ENCODE measurements around the gene AQR.
"Not testable (repeated sequence)": the region's sequence is repeated elsewhere in the genome, so short reads cannot be mapped to it uniquely, and the experiment has no call there.

The AQR gene

GRCh38 chr15:34821831-34822230 lies 147.7 kb downstream of the AQR start:
- Mint-ChIP-seq H3K27ac (no peak overlapping the region), H3K9me3 (no peaks in the 10 kb centered on the region), H3K27me3 (peaks cover 51% of the 10 kb centered on the region), H3K4me1 (peaks cover 8% of the 10 kb centered on the region), H3K4me3 (no peak overlapping the region)
- no peak for DNase-seq
- no peak for ATAC-seq

GRCh38 chr15:34820110-34820509 lies 149.4 kb downstream of the AQR start:
- Mint-ChIP-seq H3K4me3 (no peak overlapping the region), H3K27ac (no peak overlapping the region), H3K4me1 (no peaks in the 10 kb centered on the region), H3K9me3 (no peaks in the 10 kb centered on the region), H3K27me3 (peaks cover 44% of the 10 kb centered on the region)
- ATAC-seq (no peak), DNase-seq (no peak)

- DNase-seq (no peak), ATAC-seq (no peak)
- no peak overlapping the region for H3K27ac Mint-ChIP-seq
- peaks cover 46% of the 10 kb centered on the region for H3K27me3 Mint-ChIP-seq
- H3K9me3 Mint-ChIP-seq, result no peaks in the 10 kb centered on the region
- H3K4me3 Mint-ChIP-seq, result no peak overlapping the region
- H3K4me1 Mint-ChIP-seq, result no peaks in the 10 kb centered on the region
Measured at GRCh38 chr15:34818526-34818925, 151.0 kb downstream of the AQR start.

- Mint-ChIP-seq H3K9me3 (no peaks in the 10 kb centered on the region), H3K27me3 (peaks cover 50% of the 10 kb centered on the region), H3K27ac (no peak overlapping the region), H3K4me3 (no peak overlapping the region), H3K4me1 (no peaks in the 10 kb centered on the region)
- ATAC-seq (no peak), DNase-seq (no peak)
Measured at GRCh38 chr15:34815836-34816235, 153.7 kb downstream of the AQR start.

- H3K4me1 Mint-ChIP-seq, result no peaks in the 10 kb centered on the region
- peaks cover 55% of the 10 kb centered on the region for H3K27me3 Mint-ChIP-seq
- no peaks in the 10 kb centered on the region for H3K9me3 Mint-ChIP-seq
- no peak for DNase-seq
- H3K4me3 Mint-ChIP-seq, result no peak overlapping the region
- H3K27ac Mint-ChIP-seq, result no peak overlapping the region
- ATAC-seq, result no peak
Measured at GRCh38 chr15:34813446-34814190, 155.9 kb downstream of the AQR start.

- H3K27me3 Mint-ChIP-seq, result peaks cover 57% of the 10 kb centered on the region
- not testable (repeated sequence) for H3K9me3 Mint-ChIP-seq, DNase-seq, ATAC-seq, H3K4me1 Mint-ChIP-seq, H3K4me3 Mint-ChIP-seq, H3K27ac Mint-ChIP-seq
Measured at GRCh38 chr15:34812868-34813365, 156.6 kb downstream of the AQR start.

- DNase-seq (no peak), ATAC-seq (no peak)
- Mint-ChIP-seq H3K4me3 (no peak overlapping the region), H3K9me3 (no peaks in the 10 kb centered on the region), H3K4me1 (no peaks in the 10 kb centered on the region), H3K27ac (no peak overlapping the region), H3K27me3 (peaks cover 57% of the 10 kb centered on the region)
Measured at GRCh38 chr15:34812369-34812768, 157.2 kb downstream of the AQR start.

GRCh38 chr15:34810443-34811129 lies 159.0 kb downstream of the AQR start:
- peak overlapping the region in 1 of 2 donors; percentile 27 for H3K27ac Mint-ChIP-seq
- H3K4me1 Mint-ChIP-seq, result no peaks in the 10 kb centered on the region
- peaks cover 0 to 8% of the 10 kb centered on the region in 2 donors for H3K9me3 Mint-ChIP-seq
- DNase-seq, result no peak
- no peak overlapping the region for H3K4me3 Mint-ChIP-seq
- no peak for ATAC-seq
- H3K27me3 Mint-ChIP-seq, result peaks cover 64% of the 10 kb centered on the region

- Mint-ChIP-seq H3K4me3 (no peak overlapping the region), H3K27ac (no peak overlapping the region), H3K27me3 (peaks cover 54% of the 10 kb centered on the region), H3K4me1 (no peaks in the 10 kb centered on the region), H3K9me3 (peaks cover 0 to 8% of the 10 kb centered on the region in 2 donors)
- no peak for ATAC-seq
- DNase-seq, result no peak
Measured at GRCh38 chr15:34809186-34809585, 160.4 kb downstream of the AQR start.

- Mint-ChIP-seq H3K27me3 (peaks cover 49% of the 10 kb centered on the region), H3K4me1 (no peaks in the 10 kb centered on the region), H3K4me3 (no peak overlapping the region), H3K27ac (no peak overlapping the region), H3K9me3 (peaks cover 0 to 8% of the 10 kb centered on the region in 2 donors)
- DNase-seq (no peak), ATAC-seq (no peak)
Measured at GRCh38 chr15:34808016-34808415, 161.5 kb downstream of the AQR start.

GRCh38 chr15:34807241-34807640 lies 162.3 kb downstream of the AQR start:
- H3K4me1 Mint-ChIP-seq, ATAC-seq, H3K27ac Mint-ChIP-seq, DNase-seq, H3K4me3 Mint-ChIP-seq, H3K9me3 Mint-ChIP-seq: not testable (repeated sequence)
- peaks cover 45% of the 10 kb centered on the region for H3K27me3 Mint-ChIP-seq

- Mint-ChIP-seq H3K9me3 (peaks cover 0 to 8% of the 10 kb centered on the region in 2 donors), H3K27me3 (peaks cover 31% of the 10 kb centered on the region), H3K27ac (no peak overlapping the region), H3K4me1 (no peaks in the 10 kb centered on the region), H3K4me3 (no peak overlapping the region)
- no peak for ATAC-seq
- no peak for DNase-seq
Measured at GRCh38 chr15:34804776-34805175, 164.8 kb downstream of the AQR start.

GRCh38 chr15:34804113-34804512 lies 165.4 kb downstream of the AQR start:
- DNase-seq, result no peak
- no peak for ATAC-seq
- H3K27me3 Mint-ChIP-seq, result peaks cover 31% of the 10 kb centered on the region
- no peak overlapping the region for H3K27ac Mint-ChIP-seq
- no peaks in the 10 kb centered on the region for H3K4me1 Mint-ChIP-seq
- no peak overlapping the region for H3K4me3 Mint-ChIP-seq
- H3K9me3 Mint-ChIP-seq, result peaks cover 0 to 8% of the 10 kb centered on the region in 2 donors

GRCh38 chr15:34802803-34803750 lies 166.5 kb downstream of the AQR start:
- Mint-ChIP-seq H3K4me3 (no peak overlapping the region), H3K27ac (no peak overlapping the region), H3K4me1 (no peaks in the 10 kb centered on the region), H3K9me3 (peaks cover 0 to 8% of the 10 kb centered on the region in 2 donors), H3K27me3 (peaks cover 28% of the 10 kb centered on the region)
- ATAC-seq, result no peak
- no peak for DNase-seq

GRCh38 chr15:34802371-34802770 lies 167.2 kb downstream of the AQR start:
- H3K4me3 Mint-ChIP-seq, result no peak overlapping the region
- H3K9me3 Mint-ChIP-seq, result peaks cover 0 to 8% of the 10 kb centered on the region in 2 donors
- H3K4me1 Mint-ChIP-seq, result no peaks in the 10 kb centered on the region
- ATAC-seq, result no peak
- H3K27ac Mint-ChIP-seq, result no peak overlapping the region
- H3K27me3 Mint-ChIP-seq, result peaks cover 34% of the 10 kb centered on the region
- DNase-seq, result no peak

Data from stimulated activated naive CD8-positive, alpha-beta T cell treated with anti-CD3 and anti-CD28 coated beads, Interleukin-15, amount 100 ng/mL, for 72 hours (primary cell).